Transverse colon (tissue), 4 donors: ENCODE results near the gene PTPN7. TPM values are rescaled to one million over a fixed set of nuclear protein-coding genes. Genes with fewer than 3 reads are reported as not detected.
A peak's percentile ranks its signal among the peaks of the same experiment; 100 is the strongest.

Experiments used
- DNase-seq: peaks from one replicate; pipeline ENCODE4 v3.0.0-alpha.2; 2019
- H3K27ac ChIP-seq, 4 donors: fragments of 200-600 bp; sonication (generic); 2 replicates each; pipeline ENCODE4 v1.5.1; 2016 to 2018; ENCODE audit warnings: inconsistent platforms in 4 of 4
- H3K27me3 ChIP-seq: fragments of 200-600 bp; sonication (generic); 2 replicates; pipeline ENCODE4 v1.5.1; 2017; ENCODE audit warnings: inconsistent platforms
- H3K36me3 ChIP-seq, 4 donors: fragments of 200-600 bp; sonication (generic); 2 replicates each; pipeline ENCODE4 v1.5.1; 2017 to 2019; ENCODE audit warnings: inconsistent platforms in 4 of 4
- H3K4me1 ChIP-seq, 4 donors: fragments of 200-600 bp; sonication (generic); 2 replicates each; pipeline ENCODE4 v1.5.1; 2017 to 2020; ENCODE audit warnings: inconsistent platforms in 4 of 4
- H3K4me3 ChIP-seq, 4 donors: fragments of 200-600 bp; sonication (generic); 1 replicate in 1 of 4; 2 replicates in 3 of 4; pipeline versions ENCODE4 v1.5.1 to v1.6.1; 2017 to 2019; ENCODE audit warnings: inconsistent platforms in 4 of 4
- H3K9me3 ChIP-seq, 2 donors: fragments of 200-600 bp; sonication (generic); 2 replicates each; pipeline ENCODE4 v1.5.1; 2017 to 2019; ENCODE audit warnings: inconsistent platforms in 2 of 2
- EP300 ChIP-seq: sonication (generic); formaldehyde crosslinking; IDR thresholded peaks from one replicate; pipeline ENCODE4 v1.6.1; 2017; ENCODE audit warnings: antibody characterized with exemption, low read depth
- POLR2A ChIP-seq: fragments of 450-650 bp; IDR thresholded peaks from one replicate; pipeline ENCODE4 v1.6.1; 2016; ENCODE audit warnings: antibody characterized with exemption, mild to moderate bottlenecking, moderate library complexity
- POLR2AphosphoS5 ChIP-seq, 3 donors: sonication (generic); formaldehyde crosslinking; IDR thresholded peaks; one replicate each; pipeline ENCODE4 v1.6.1; 2016; ENCODE audit warnings: antibody characterized with exemption in 3 of 3
- WGBS, 2 donors: methylation state at CpG; one replicate each; pipeline ENCODE4 v1.1.5; 2018; ENCODE audit warnings: low coverage in 1 of 2; 5-methylcytosine and 5-hydroxymethylcytosine counted together
- in situ Hi-C, 4 donors: fragments of 200-750 bp; cut with MboI; loops; one replicate each; pipeline versions ENCODE4 v1.15.0 to v1.15.1; 2017; ENCODE audit warnings: low sequenced_read_pairs in 3 of 4, low pct_ligation_motif_present in 1 of 4, low pct_unique_long_range_greater_than_20kb in 1 of 4
- intact Hi-C: fragments of 100-400 bp; cut with DNase I; formaldehyde crosslinking; loops from one replicate; pipeline ENCODE4 v1.15.1; 2023; ENCODE audit warnings: low total_unique reads
- total RNA-seq, 4 donors: library from RNA; depleted of rRNA; stranded (reverse); fragments of >200 nt; gene quantifications; one replicate each; pipeline ENCODE4 v1.1.0, GENCODE V29; 2016
- TF ChIP-seq, protein P1 (sequence below), 5 experiments: fragments of 200-600 bp in 3 of 5; fragments of 450-650 bp in 2 of 5; sonication (generic) in 3 of 5; IDR thresholded peaks; 1 replicate in 2 of 5; 2 replicates in 3 of 5; pipeline ENCODE4 v1.5.1; 2016 to 2017; ENCODE audit warnings: antibody characterized with exemption in 5 of 5, inconsistent platforms in 3 of 5, mild to moderate bottlenecking in 2 of 5, moderate library complexity in 1 of 5

PTPN7 gene
- total RNA-seq, 4 donors from 2014 or later, result 5.2 to 32.5 (median 14.0) TPM; not detected in 1

DNA sequence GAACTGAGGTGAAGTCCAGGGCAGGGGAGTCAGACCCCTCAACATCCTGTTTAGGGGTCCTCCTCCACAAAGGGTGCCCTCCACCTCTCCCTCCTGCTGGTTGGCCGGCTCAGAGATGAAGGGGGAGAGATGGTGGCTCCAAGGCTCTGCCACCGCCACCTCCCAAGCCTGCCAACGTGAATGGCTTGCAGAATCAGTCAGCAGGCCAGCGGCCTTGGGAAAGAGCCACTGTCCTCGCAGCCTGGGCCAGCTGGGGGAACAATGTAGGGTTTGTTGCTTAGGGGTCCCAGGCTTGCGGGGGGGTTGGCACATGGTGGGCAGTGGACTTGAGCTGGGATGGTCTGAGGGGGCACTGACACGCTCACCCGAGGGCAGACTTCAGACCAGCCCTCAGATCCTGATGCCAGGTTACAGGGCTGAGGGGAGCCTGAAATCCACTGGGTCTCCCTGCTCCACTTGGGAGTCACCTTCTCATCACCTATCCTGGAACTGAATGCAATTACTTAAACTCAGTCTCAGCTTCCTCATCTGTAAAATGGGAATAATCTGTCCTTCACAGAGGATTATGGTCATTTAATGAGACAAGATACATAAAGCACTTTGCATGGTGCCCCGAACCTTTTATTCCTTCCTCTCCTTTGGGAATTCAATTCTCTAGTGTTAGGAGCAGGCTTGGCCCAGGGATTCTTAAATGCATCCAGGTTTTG, 29.4 kb downstream of the PTPN7 start:
- no peak for DNase-seq
- Histone ChIP-seq H3K36me3 (peaks cover 0 to 20% (median 11%) of the 10 kb centered on the region in 4 donors), H3K9me3 (no peaks in the 10 kb centered on the region), H3K4me1 (peaks cover 8 to 26% (median 12%) of the 10 kb centered on the region in 4 donors), H3K4me3 (no peak overlapping the region), H3K27me3 (no peaks in the 10 kb centered on the region), H3K27ac (peak overlapping the region in 2 of 4 donors; percentile 73 to 90)
- 67 to 82% methylated on average over 3 to 7 of the region's 9 CpGs for WGBS, 2 donors
- in situ Hi-C loops, result loop anchor here in 3 of 4 donors (25.0 kb wide), 2 partner anchors 244 to 269 kb away; partner anchors contain the start of gene SHISA4 (in 2 of the 3)
- intact Hi-C loops, result loop anchor here (5.0 kb wide), 1 partner anchor 124 kb away; no protein-coding TSS in a partner anchor
- no peak for TF ChIP-seq EP300
- TF ChIP-seq POLR2A, result no peak
- TF ChIP-seq, protein P1, sequence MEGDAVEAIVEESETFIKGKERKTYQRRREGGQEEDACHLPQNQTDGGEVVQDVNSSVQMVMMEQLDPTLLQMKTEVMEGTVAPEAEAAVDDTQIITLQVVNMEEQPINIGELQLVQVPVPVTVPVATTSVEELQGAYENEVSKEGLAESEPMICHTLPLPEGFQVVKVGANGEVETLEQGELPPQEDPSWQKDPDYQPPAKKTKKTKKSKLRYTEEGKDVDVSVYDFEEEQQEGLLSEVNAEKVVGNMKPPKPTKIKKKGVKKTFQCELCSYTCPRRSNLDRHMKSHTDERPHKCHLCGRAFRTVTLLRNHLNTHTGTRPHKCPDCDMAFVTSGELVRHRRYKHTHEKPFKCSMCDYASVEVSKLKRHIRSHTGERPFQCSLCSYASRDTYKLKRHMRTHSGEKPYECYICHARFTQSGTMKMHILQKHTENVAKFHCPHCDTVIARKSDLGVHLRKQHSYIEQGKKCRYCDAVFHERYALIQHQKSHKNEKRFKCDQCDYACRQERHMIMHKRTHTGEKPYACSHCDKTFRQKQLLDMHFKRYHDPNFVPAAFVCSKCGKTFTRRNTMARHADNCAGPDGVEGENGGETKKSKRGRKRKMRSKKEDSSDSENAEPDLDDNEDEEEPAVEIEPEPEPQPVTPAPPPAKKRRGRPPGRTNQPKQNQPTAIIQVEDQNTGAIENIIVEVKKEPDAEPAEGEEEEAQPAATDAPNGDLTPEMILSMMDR (IDR thresholded peaks at IDR 0.05), result no peak
- TF ChIP-seq POLR2AphosphoS5 (IDR thresholded peaks at IDR 0.05), result no peak

GRCh38 chr1:202130297-202130721, 30.1 kb downstream of the PTPN7 start:
- TF ChIP-seq, protein P1 (IDR thresholded peaks at IDR 0.05), result no peak
- TF ChIP-seq POLR2AphosphoS5 (IDR thresholded peaks at IDR 0.05) (no peak), EP300 (no peak), POLR2A (no peak)
- Histone ChIP-seq H3K4me1 (peaks cover 8 to 26% (median 12%) of the 10 kb centered on the region in 4 donors), H3K27me3 (no peaks in the 10 kb centered on the region), H3K27ac (peak overlapping the region in 2 of 4 donors; percentile 37 to 90), H3K4me3 (no peak overlapping the region), H3K36me3 (peaks cover 0 to 20% (median 11%) of the 10 kb centered on the region in 4 donors), H3K9me3 (no peaks in the 10 kb centered on the region)
- no peak for DNase-seq
- in situ Hi-C loops (loop anchor here in 3 of 4 donors (25.0 kb wide), 2 partner anchors 243 to 268 kb away; partner anchors contain the start of gene SHISA4 (in 2 of the 3)), intact Hi-C loops (loop anchor here (5.0 kb wide), 1 partner anchor 123 kb away; no protein-coding TSS in a partner anchor)
- 48% methylated on average over 11 of the region's 11 CpGs; no CpG with 5 or more reads in 1 of the 2 donors for WGBS, 2 donors

DNA sequence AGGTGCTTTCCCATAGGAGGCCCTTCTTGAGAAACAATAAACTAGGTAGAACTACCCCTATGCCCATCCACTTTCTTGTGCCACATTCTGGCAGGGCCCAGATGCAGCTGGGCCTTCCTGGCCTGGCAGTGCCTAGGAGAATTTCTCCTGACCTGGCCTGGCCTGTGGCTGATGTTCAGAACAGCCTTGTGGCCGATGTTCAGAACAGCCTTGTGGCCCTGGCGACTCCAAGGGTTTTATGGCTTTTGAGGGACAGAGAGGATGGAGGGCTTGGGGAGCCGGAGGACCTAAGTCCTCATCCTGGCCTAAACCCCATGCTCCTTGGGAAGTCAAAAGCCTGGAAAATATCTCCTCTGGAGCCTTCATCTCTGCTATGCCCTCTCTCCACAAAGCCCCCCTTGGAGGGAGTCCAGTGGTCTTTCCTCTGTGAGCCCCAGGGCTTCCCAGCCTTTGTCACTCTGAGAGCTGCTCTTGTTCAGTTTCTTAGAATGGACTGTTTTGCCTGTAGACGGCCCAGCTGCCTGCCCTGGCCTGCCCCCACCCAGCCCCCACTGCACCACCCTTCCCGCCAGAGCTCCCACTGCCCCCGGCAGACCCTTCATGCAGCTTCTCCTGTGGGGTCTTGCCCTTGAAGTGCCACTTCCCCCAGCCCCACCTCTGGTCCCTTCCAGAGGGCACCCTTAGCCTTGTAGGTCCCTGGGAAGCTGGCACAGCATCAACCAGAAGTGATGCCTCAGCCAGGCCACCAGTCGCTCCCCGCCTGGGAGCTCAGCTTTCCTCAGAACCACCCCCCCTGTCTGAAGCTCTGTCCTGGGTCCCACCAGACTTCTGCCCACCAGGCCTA, 30.7 kb downstream of the PTPN7 start:
- H3K36me3 ChIP-seq, result peaks cover 0 to 18% (median 9%) of the 10 kb centered on the region in 4 donors

More for the DNA sequence above, 30.7 kb downstream of the PTPN7 start:
- no peak for DNase-seq
- 74 to 100% methylated on average over 1 to 8 of the region's 8 CpGs for WGBS, 2 donors
- no peaks in the 10 kb centered on the region for H3K27me3 ChIP-seq
- peaks cover 8 to 22% (median 12%) of the 10 kb centered on the region in 4 donors for H3K4me1 ChIP-seq
- TF ChIP-seq, protein P1 (IDR thresholded peaks at IDR 0.05), result no peak
- no peak for TF ChIP-seq POLR2A
- TF ChIP-seq POLR2AphosphoS5 (IDR thresholded peaks at IDR 0.05), result no peak
- TF ChIP-seq EP300, result no peak
- intact Hi-C loops (loop anchor here (5.0 kb wide), 1 partner anchor 122 kb away; no protein-coding TSS in a partner anchor), in situ Hi-C loops (loop anchor here (10.0 to 25.0 kb wide), 4 partner anchors 135 to 267 kb away; partner anchors contain the start of gene SHISA4 (in 2 of the 4))
- peak overlapping the region in 2 of 4 donors; percentile 37 to 90 for H3K27ac ChIP-seq
- H3K4me3 ChIP-seq, result no peak overlapping the region
- no peaks in the 10 kb centered on the region for H3K9me3 ChIP-seq
